Osteoblast (primary cell): ENCODE data around the gene ERC1. TPM values are rescaled to one million over a fixed set of nuclear protein-coding genes. Genes with fewer than 3 reads are reported as not detected.

Experiments
- DNase-seq: peaks from one replicate; pipeline ENCODE4 v3.0.0; 2011; ENCODE audit warnings: low spot score, mixed read lengths; ENCODE audit not compliant: insufficient read length; ENCODE audit errors: missing footprints
- H2AFZ ChIP-seq: 2 replicates; pipeline ENCODE4 v1.6.0; 2011; ENCODE audit warnings: mild to moderate bottlenecking, low read length
- H3K27ac ChIP-seq: 2 replicates; pipeline ENCODE4 v1.5.1; 2011; ENCODE audit warnings: mild to moderate bottlenecking, low read depth, low read length, moderate library complexity
- H3K27me3 ChIP-seq: 2 replicates; pipeline ENCODE4 v1.6.0; 2012; ENCODE audit warnings: mild to moderate bottlenecking, control low read depth, inconsistent platforms, low read length, moderate library complexity; ENCODE audit not compliant: insufficient read depth
- H3K36me3 ChIP-seq: 2 replicates; pipeline ENCODE4 v1.5.1; 2011; ENCODE audit warnings: mild to moderate bottlenecking, low read length, control low read depth, moderate library complexity; ENCODE audit not compliant: insufficient read depth
- H3K4me1 ChIP-seq: 2 replicates; pipeline ENCODE4 v1.5.1; 2011; ENCODE audit warnings: mild to moderate bottlenecking, low read length, control low read depth, moderate library complexity; ENCODE audit not compliant: insufficient read depth
- H3K4me2 ChIP-seq: 2 replicates; pipeline ENCODE4 v1.6.0; 2011; ENCODE audit warnings: mild to moderate bottlenecking, low read length; ENCODE audit not compliant: insufficient read depth
- H3K4me3 ChIP-seq: fragments of 200-600 bp; sonication (generic); 3 replicates; pipeline ENCODE4 v1.5.1; 2012; ENCODE audit warnings: mild to moderate bottlenecking, low read length, inconsistent platforms; ENCODE audit not compliant: insufficient read depth
- H3K79me2 ChIP-seq: 2 replicates; pipeline ENCODE4 v1.6.0; 2012; ENCODE audit warnings: mild to moderate bottlenecking, low read length, control low read depth, inconsistent platforms; ENCODE audit not compliant: insufficient read depth
- H3K9me3 ChIP-seq: 2 replicates; pipeline ENCODE4 v1.5.1; 2011; ENCODE audit warnings: low read depth, low read length, control low read depth
- H4K20me1 ChIP-seq: 2 replicates; pipeline ENCODE4 v1.6.0; 2012; ENCODE audit warnings: mild to moderate bottlenecking, low read length, control low read depth; ENCODE audit not compliant: insufficient read depth
- CTCF ChIP-seq: IDR thresholded peaks from 2 replicates; pipeline ENCODE4 v1.5.1; 2011; ENCODE audit warnings: mild to moderate bottlenecking, low read depth, low read length, moderate library complexity; ENCODE audit errors: extremely low read depth
- total RNA-seq: library from RNA; depleted of rRNA; stranded (reverse); fragments of >200 nt; gene quantifications from 2 replicates; pipeline ENCODE4 v1.2.3, GENCODE V29; 2012

Gene ERC1
- total RNA-seq, 1 donor, result 36.2 TPM

GRCh38 chr12:1305791-1306500, 314.9 kb downstream of the ERC1 start:
- no peak for DNase-seq
- Histone ChIP-seq H3K4me1 (peaks cover 4% of the 10 kb centered on the region), H4K20me1 (no peaks in the 10 kb centered on the region), H3K27me3 (no peaks in the 10 kb centered on the region), H3K27ac (no peak overlapping the region), H3K36me3 (no peaks in the 10 kb centered on the region), H3K4me3 (no peak overlapping the region), H2AFZ (no peak overlapping the region), H3K4me2 (no peak overlapping the region), H3K79me2 (no peaks in the 10 kb centered on the region), H3K9me3 (no peaks in the 10 kb centered on the region)
- TF ChIP-seq CTCF, result no peak

GRCh38 chr12:1306817-1307216, 315.8 kb downstream of the ERC1 start:
- H2AFZ ChIP-seq, result no peak overlapping the region
- no peaks in the 10 kb centered on the region for H3K79me2 ChIP-seq
- H3K4me1 ChIP-seq, result peaks cover 4% of the 10 kb centered on the region
- no peaks in the 10 kb centered on the region for H3K27me3 ChIP-seq
- no peaks in the 10 kb centered on the region for H4K20me1 ChIP-seq
- H3K4me3 ChIP-seq, result no peak overlapping the region
- TF ChIP-seq CTCF, result no peak
- H3K4me2 ChIP-seq, result no peak overlapping the region
- no peak for DNase-seq
- no peak overlapping the region for H3K27ac ChIP-seq
- H3K36me3 ChIP-seq, result no peaks in the 10 kb centered on the region
- no peaks in the 10 kb centered on the region for H3K9me3 ChIP-seq

- H3K9me3 ChIP-seq, result no peaks in the 10 kb centered on the region
- no peak overlapping the region for H3K4me2 ChIP-seq
- no peak for TF ChIP-seq CTCF
- H3K27ac ChIP-seq, result no peak overlapping the region
- no peaks in the 10 kb centered on the region for H3K27me3 ChIP-seq
- no peaks in the 10 kb centered on the region for H4K20me1 ChIP-seq
- no peaks in the 10 kb centered on the region for H3K36me3 ChIP-seq
- no peaks in the 10 kb centered on the region for H3K79me2 ChIP-seq
- H3K4me3 ChIP-seq, result no peak overlapping the region
- peaks cover 11% of the 10 kb centered on the region for H3K4me1 ChIP-seq
- DNase-seq, result no peak
- H2AFZ ChIP-seq, result no peak overlapping the region
Measured at GRCh38 chr12:1307796-1308195, 316.8 kb downstream of the ERC1 start.

GRCh38 chr12:1309613-1310012, 318.6 kb downstream of the ERC1 start:
- H2AFZ ChIP-seq, result no peak overlapping the region
- H3K4me3 ChIP-seq, result no peak overlapping the region
- H3K27me3 ChIP-seq, result no peaks in the 10 kb centered on the region
- H3K36me3 ChIP-seq, result no peaks in the 10 kb centered on the region
- H3K9me3 ChIP-seq, result no peaks in the 10 kb centered on the region
- no peak overlapping the region for H3K27ac ChIP-seq
- peaks cover 14% of the 10 kb centered on the region for H3K4me1 ChIP-seq
- no peaks in the 10 kb centered on the region for H4K20me1 ChIP-seq
- no peaks in the 10 kb centered on the region for H3K79me2 ChIP-seq
- H3K4me2 ChIP-seq, result no peak overlapping the region
- no peak for DNase-seq
- no peak for TF ChIP-seq CTCF
